GM13977 (cell line): Measurements from ENCODE around the gene REG4.
"Not testable (repeated sequence)": the region's sequence is repeated elsewhere in the genome, so short reads cannot be mapped to it uniquely, and the experiment has no call there.

ENCODE experiments used
- DNase-seq: peaks from one replicate; pipeline ENCODE4 v3.0.0; 2012; ENCODE audit warnings: low spot score
- in situ Hi-C: fragments of 300-500 bp; cut with MboI; formaldehyde crosslinking; loops from one replicate; pipeline ENCODE4 v1.12.0; 2022; ENCODE audit warnings: low sequenced_read_pairs, low pct_unique_long_range_greater_than_20kb, mixed read lengths, inconsistent platforms; ENCODE audit not compliant: unreplicated experiment
- TF ChIP-seq, protein P1 (sequence below): IDR thresholded peaks from 2 replicates; pipeline ENCODE4 v1.5.1; 2012; ENCODE audit warnings: mild to moderate bottlenecking, control low read depth; ENCODE audit not compliant: insufficient read depth; ENCODE audit errors: extremely low read depth, missing control alignments

The REG4 gene

DNA sequence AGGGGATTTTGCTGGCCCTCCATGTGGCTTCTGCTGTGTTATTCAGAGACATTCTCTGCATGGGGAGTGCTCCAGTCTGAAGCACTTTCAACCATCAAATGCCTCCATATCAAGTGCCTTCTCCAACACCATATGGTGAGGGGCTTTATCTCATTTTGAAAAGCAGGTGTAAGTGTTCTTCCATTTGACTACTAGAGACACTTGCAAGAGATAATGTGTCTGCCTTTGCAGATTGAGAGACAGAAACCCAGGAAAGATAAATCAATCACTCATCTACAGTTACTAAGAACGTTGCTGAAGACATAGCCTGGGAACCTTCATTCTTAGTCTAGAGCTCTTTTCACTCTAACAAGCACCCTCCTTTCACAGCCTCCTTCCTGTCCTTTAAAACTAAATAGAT lies 29.5 kb upstream of the REG4 start:
- TF ChIP-seq, protein P1, sequence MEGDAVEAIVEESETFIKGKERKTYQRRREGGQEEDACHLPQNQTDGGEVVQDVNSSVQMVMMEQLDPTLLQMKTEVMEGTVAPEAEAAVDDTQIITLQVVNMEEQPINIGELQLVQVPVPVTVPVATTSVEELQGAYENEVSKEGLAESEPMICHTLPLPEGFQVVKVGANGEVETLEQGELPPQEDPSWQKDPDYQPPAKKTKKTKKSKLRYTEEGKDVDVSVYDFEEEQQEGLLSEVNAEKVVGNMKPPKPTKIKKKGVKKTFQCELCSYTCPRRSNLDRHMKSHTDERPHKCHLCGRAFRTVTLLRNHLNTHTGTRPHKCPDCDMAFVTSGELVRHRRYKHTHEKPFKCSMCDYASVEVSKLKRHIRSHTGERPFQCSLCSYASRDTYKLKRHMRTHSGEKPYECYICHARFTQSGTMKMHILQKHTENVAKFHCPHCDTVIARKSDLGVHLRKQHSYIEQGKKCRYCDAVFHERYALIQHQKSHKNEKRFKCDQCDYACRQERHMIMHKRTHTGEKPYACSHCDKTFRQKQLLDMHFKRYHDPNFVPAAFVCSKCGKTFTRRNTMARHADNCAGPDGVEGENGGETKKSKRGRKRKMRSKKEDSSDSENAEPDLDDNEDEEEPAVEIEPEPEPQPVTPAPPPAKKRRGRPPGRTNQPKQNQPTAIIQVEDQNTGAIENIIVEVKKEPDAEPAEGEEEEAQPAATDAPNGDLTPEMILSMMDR = no peak
- in situ Hi-C loops = no loop called here
- no peak for DNase-seq

DNA sequence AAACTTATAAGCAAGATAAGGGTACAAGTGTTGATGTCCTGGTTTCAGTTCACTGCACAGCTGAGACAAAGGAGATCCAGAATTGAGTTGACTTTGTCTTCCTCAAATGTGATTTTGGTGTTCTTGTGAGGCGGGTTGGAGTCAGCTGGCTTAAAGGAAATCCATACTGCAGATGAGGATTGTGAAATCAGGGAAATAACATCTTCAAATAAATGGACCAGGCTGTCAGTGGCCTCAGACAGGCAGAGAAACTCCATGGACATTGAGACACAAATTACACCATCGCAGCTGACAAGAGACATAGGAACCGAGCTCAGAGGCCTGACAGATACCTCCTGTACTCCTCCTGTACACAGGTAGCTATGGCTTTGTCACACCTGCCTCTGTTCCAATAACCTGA lies 27.0 kb upstream of the REG4 start:
- no peak for DNase-seq
- in situ Hi-C loops = no loop called here
- TF ChIP-seq, protein P1 = no peak

DNA sequence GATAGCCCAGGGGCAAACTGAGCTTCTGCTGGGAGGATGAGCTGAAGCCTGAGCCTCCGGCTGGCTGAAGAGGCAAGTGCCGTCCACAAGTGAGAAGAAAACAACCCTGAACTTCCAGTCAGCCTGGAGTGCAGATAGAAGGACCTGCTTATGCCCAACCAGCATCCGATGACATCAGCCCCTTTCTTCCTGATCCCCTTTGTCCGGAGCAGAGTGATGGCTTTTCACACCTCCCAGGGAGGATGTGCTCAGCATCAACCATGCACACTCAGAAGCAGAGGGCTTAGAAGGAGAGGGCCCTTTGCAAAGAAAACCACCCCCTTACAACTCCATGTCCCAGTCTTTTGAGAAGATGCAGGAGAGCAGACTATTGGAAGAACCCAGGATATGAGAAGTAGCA lies 23.7 kb upstream of the REG4 start:
- TF ChIP-seq, protein P1 = no peak

DNA sequence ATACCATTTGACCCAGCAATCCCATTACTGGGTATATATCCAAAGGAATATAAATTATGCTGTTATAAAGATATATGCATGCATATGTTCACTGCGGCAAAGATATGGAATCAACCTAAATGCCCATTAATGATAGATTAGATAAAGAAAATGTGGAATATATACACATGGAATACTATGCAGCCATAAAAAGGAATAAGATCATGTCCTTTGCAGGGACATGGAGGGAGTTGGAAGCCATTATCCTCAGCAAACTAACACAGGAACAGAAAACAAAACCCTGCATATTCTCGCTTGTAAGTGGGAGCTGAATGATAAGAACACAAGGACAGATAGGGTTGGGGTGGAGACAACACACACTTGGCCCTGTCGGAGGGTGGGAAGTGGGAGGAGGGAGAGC lies 19.8 kb upstream of the REG4 start:
- in situ Hi-C loops = no loop called here
- DNase-seq = no peak
- TF ChIP-seq, protein P1 = no peak

More for the DNA sequence above, 23.7 kb upstream of the REG4 start:
- no peak for DNase-seq
- in situ Hi-C loops = no loop called here

DNA sequence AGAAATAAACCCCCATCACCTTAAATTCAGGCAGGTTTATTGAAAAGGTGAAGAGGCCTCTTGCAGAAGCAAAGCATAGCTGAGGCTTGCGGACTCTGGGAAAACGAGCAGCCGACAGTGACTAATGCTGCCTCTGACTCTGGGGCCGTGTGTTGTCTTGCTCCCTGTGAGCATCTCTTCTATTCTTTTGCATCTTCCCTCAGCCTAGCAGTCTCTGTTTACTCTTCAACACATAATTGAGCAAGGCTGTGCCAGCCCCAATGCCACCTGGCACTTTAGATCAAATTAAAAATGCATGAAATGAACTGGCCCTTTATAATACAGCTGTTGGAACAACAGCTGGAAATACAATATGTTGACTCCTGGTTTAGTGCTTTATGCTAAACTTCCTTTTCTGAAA lies 18.4 kb upstream of the REG4 start:
- TF ChIP-seq, protein P1 = no peak
- no peak for DNase-seq
- in situ Hi-C loops = no loop called here

DNA sequence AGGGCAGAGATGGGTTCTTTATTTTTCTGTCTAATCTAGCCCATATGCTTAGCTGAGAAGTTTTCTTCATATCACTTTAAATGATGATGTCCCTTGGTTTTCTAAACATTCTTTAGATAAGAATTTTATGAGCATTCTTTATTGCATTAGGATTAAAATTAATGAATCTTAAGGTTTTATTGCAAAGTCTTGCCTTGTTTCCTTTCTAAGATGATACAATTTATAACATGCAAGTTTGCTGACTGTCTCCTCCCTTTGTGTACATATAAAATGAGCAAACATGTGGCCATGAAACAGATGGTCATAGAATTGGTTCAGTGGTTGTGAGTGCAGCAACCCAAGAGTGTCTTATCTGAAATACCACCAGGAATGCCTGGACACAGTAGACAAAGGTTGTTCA lies 17.7 kb upstream of the REG4 start:
- in situ Hi-C loops, DNase-seq: not testable (repeated sequence)

DNA sequence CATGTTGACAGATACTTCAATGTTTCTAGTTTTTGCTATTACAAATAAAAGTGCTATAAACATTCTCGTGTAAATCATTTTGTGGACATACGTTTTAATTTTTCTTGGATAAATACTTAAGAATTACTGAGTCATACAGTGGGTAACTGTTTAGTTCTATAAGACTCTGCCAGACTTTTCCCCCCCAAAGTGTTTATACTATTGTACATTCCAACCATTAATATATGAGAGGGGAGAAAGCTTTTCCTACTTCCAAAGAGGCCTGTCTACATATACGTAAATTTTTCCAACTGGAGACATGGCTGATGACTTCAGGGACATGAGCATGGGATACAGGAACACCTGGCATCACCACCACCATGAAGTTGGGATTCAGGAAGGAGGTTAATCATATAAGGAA lies 17.0 kb upstream of the REG4 start:
- TF ChIP-seq, protein P1 = no peak
- in situ Hi-C loops = no loop called here
- no peak for DNase-seq

DNA sequence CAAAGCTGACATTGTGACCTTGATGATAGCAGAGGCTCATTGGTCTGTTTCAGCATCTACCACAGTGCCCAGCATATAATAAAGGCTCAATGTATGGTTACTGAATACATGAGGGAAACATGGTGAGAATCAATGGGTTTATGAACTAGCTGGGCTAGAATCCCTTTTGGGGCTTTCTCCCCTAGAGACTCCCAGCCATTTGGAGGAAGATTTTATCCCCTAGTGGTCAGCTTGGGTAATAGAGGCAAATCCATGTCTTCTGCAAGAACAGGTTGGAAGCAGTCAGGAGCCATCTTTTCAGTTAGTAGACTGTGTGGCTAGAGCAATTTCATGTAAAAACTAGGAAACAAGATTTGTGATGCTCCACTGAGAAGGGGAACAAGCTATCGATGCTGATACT lies 15.8 kb upstream of the REG4 start:
- in situ Hi-C loops = no loop called here
- DNase-seq = no peak
- TF ChIP-seq, protein P1 = peak; percentile 30
